Body of pancreas (tissue), 4 donors: Measurements from ENCODE around the gene MYO3A. TPM values are rescaled to one million over a fixed set of nuclear protein-coding genes. Genes with fewer than 3 reads are reported as not detected.

Source experiments
- ATAC-seq: fragments of 150-250 bp; one replicate; pipeline ENCODE4 v1.9.1; 2016
- DNase-seq, 4 donors: peaks; one replicate each; pipeline ENCODE4 v3.0.0-alpha.2; 2019
- H3K27ac ChIP-seq, 4 donors: fragments of 200-600 bp; sonication (generic); 1 replicate in 3 of 4; 2 replicates in 1 of 4; pipeline versions ENCODE4 v1.5.1 to v1.6.1; 2016 to 2019; ENCODE audit warnings: mild to moderate bottlenecking in 1 of 4, mixed read lengths in 1 of 4, moderate library complexity in 1 of 4
- H3K27me3 ChIP-seq, 2 donors: fragments of 200-600 bp; sonication (generic); one replicate each; pipeline ENCODE4 v1.6.0; 2016; ENCODE audit warnings: mild to moderate bottlenecking in 1 of 2
- H3K36me3 ChIP-seq, 2 donors: fragments of 200-600 bp; sonication (generic); replicated peaks in 1 of 2; 2 replicates each; pipeline ENCODE4 v1.5.1; 2016; ENCODE audit warnings: low read depth in 2 of 2; ENCODE audit not compliant: insufficient read depth in 1 of 2
- H3K4me1 ChIP-seq: fragments of 200-600 bp; sonication (generic); one replicate; pipeline ENCODE4 v1.6.0; 2016
- H3K4me3 ChIP-seq, 2 donors: fragments of 200-600 bp; sonication (generic); 1 replicate in 1 of 2; 2 replicates in 1 of 2; pipeline ENCODE4 v1.5.1; 2016 to 2019
- H3K9me3 ChIP-seq, 3 donors: fragments of 200-600 bp; sonication (generic); 1 replicate in 2 of 3; 2 replicates in 1 of 3; pipeline ENCODE4 v1.5.1; 2016
- POLR2A ChIP-seq, 3 donors: fragments of 450-650 bp; IDR thresholded peaks; one replicate each; pipeline ENCODE4 v1.6.1; 2016; ENCODE audit warnings: antibody characterized with exemption in 3 of 3, mild to moderate bottlenecking in 2 of 3
- WGBS, 2 donors: methylation state at CpG; one replicate each; pipeline ENCODE4 v1.1.5; 2017; 5-methylcytosine and 5-hydroxymethylcytosine counted together
- intact Hi-C: fragments of 100-400 bp; cut with DNase I; formaldehyde crosslinking; loops from one replicate; pipeline ENCODE4 v1.15.1; 2023
- total RNA-seq, 2 donors: library from RNA; depleted of rRNA; stranded (reverse); fragments of >200 nt; gene quantifications; one replicate each; pipeline ENCODE4 v1.1.0, GENCODE V29; 2016
- TF ChIP-seq, protein P1 (sequence below), 7 experiments: fragments of 450-650 bp in 4 of 7; fragments of 200-600 bp in 3 of 7; sonication (generic) in 3 of 7; IDR thresholded peaks; one replicate each; pipeline ENCODE4 v1.5.1; 2016 to 2019; ENCODE audit warnings: antibody characterized with exemption in 7 of 7

The MYO3A gene
- total RNA-seq, 2 donors from 2014 or later: 1.6 to 3.4 TPM

DNA sequence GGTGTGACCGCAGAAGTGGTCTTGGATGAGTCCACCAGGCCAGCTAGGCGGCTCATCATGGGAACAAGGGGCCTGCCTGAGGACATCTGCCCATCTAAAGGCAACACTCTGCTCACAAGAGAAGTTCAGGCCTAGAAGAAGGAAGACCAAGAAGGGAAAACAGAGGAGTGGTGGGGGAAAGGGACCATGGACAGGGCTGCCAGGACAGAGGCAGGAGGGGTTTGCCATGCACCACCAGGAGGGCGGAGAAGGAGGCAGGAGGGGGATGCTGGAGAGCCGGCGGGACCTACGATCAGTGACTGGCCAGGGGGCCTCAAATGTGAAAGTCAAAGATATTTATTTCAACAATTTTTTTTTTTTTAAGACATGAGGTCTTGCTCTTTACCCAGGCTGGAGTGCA lies 315.7 kb downstream of the MYO3A start:
- Histone ChIP-seq H3K27me3 (no peaks in the 10 kb centered on the region), H3K4me1 (no peaks in the 10 kb centered on the region), H3K27ac (no peak overlapping the region), H3K36me3 (no peaks in the 10 kb centered on the region), H3K9me3 (no peaks in the 10 kb centered on the region), H3K4me3 (no peak overlapping the region)
- WGBS, 2 donors: 58 to 74% methylated on average over 6 of the region's 6 CpGs
- intact Hi-C loops: no loop called here
- DNase-seq: no peak
- no peak for ATAC-seq
- TF ChIP-seq POLR2A (IDR thresholded peaks at IDR 0.05): no peak
- TF ChIP-seq, protein P1, sequence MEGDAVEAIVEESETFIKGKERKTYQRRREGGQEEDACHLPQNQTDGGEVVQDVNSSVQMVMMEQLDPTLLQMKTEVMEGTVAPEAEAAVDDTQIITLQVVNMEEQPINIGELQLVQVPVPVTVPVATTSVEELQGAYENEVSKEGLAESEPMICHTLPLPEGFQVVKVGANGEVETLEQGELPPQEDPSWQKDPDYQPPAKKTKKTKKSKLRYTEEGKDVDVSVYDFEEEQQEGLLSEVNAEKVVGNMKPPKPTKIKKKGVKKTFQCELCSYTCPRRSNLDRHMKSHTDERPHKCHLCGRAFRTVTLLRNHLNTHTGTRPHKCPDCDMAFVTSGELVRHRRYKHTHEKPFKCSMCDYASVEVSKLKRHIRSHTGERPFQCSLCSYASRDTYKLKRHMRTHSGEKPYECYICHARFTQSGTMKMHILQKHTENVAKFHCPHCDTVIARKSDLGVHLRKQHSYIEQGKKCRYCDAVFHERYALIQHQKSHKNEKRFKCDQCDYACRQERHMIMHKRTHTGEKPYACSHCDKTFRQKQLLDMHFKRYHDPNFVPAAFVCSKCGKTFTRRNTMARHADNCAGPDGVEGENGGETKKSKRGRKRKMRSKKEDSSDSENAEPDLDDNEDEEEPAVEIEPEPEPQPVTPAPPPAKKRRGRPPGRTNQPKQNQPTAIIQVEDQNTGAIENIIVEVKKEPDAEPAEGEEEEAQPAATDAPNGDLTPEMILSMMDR (IDR thresholded peaks at IDR 0.05): no peak

DNA sequence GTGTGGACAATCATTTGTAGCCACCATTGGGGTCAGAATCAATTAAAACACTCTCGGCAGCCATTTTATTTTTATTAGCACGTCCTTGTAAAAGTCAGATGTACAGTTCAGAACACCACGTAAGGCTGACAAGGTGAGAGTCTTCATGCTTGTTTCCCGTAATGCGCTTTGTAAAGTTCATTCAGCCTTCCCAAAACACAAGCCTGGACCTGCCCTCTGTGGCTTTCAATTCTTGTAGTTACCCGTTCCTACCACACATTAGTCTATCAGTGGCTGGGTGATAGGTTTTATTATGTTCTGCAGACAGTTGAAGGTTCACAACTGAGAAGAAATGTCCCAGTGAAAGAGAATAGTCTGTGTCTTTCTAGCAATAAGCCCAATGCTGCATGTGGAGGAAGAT lies 317.9 kb downstream of the MYO3A start:
- no peaks in the 10 kb centered on the region for H3K27me3 ChIP-seq
- no peak overlapping the region for H3K4me3 ChIP-seq
- 79 to 88% methylated on average over 6 of the region's 6 CpGs for WGBS, 2 donors
- no peak overlapping the region for H3K27ac ChIP-seq
- H3K4me1 ChIP-seq: no peaks in the 10 kb centered on the region
- ATAC-seq (no peak), DNase-seq (no peak)
- no peaks in the 10 kb centered on the region for H3K9me3 ChIP-seq
- no peaks in the 10 kb centered on the region for H3K36me3 ChIP-seq
- intact Hi-C loops: no loop called here
- TF ChIP-seq, protein P1 (IDR thresholded peaks at IDR 0.05): no peak
- TF ChIP-seq POLR2A (IDR thresholded peaks at IDR 0.05): no peak

DNA sequence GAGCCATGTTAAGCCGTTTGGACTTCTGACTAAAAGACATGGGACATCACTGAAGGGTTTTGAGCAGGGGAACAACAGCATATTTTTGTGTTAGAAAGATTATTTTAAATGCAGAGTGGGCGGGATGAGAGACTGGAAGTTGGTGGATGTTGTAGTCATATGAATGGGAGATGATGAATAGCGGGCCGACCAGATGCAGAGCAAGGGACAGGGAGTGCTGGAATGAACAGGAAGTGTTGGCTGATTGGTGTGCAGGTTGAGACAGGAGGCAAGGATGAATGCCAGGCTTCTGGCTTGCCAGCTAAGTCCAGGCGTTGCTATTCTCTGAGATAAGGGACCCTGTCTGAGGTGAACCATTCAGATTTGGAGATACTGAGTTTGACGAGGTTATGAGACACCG lies 320.6 kb downstream of the MYO3A start:
- no peak overlapping the region for H3K4me3 ChIP-seq
- no peaks in the 10 kb centered on the region for H3K4me1 ChIP-seq
- ATAC-seq: no peak
- intact Hi-C loops: no loop called here
- no peak overlapping the region for H3K27ac ChIP-seq
- 58 to 67% methylated on average over 7 of the region's 7 CpGs for WGBS, 2 donors
- H3K9me3 ChIP-seq: no peaks in the 10 kb centered on the region
- TF ChIP-seq, protein P1 (IDR thresholded peaks at IDR 0.05): no peak
- TF ChIP-seq POLR2A (IDR thresholded peaks at IDR 0.05): no peak
- no peak for DNase-seq
- no peaks in the 10 kb centered on the region for H3K27me3 ChIP-seq
- H3K36me3 ChIP-seq: no peaks in the 10 kb centered on the region

DNA sequence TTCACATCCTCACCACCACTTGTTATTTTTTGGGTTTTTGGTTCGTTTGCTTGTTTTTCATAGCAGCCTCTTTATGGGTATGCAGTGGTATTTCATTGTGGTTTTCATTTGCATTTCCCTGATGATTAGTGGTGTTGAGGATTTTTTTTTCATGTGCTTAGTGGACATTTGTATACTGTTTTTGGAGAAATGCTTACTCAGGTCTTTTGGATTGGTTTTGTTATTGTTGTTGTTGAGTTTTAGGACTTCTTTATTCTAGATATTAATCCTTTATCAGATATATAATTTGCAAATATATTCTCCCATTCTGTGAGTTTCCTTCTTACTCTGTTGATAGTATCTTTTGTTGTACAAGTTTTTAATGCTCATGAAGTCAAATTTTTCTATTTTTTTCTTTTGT lies 325.3 kb downstream of the MYO3A start:
- intact Hi-C loops: no loop called here
- H3K36me3 ChIP-seq: no peaks in the 10 kb centered on the region
- no peak overlapping the region for H3K27ac ChIP-seq
- no peaks in the 10 kb centered on the region for H3K9me3 ChIP-seq
- TF ChIP-seq POLR2A (IDR thresholded peaks at IDR 0.05): no peak
- no peak overlapping the region for H3K4me3 ChIP-seq
- H3K27me3 ChIP-seq: no peaks in the 10 kb centered on the region
- no peaks in the 10 kb centered on the region for H3K4me1 ChIP-seq
- WGBS, 2 donors: 33 to 36% methylated on average over 1 of the region's 1 CpG
- ATAC-seq (no peak), DNase-seq (no peak)
